ENCODE measurements around the gene FSTL3.
"Not testable (repeated sequence)": the region's sequence is repeated elsewhere in the genome, so short reads cannot be mapped to it uniquely, and the experiment has no call there.

GRCh38 chr19:702847-703246 lies 26.7 kb downstream of the FSTL3 start:
- TF ChIP-seq NFRKB (IDR thresholded peaks at IDR 0.05); SUZ12 (IDR thresholded peaks at IDR 0.05); FOXA1 (IDR thresholded peaks at IDR 0.05); BHLHE40 (IDR thresholded peaks at IDR 0.05; ENCODE audit: borderline replicate concordance); ARNT (IDR thresholded peaks at IDR 0.05); LEF1 (IDR thresholded peaks at IDR 0.05; ENCODE audit: borderline replicate concordance); L3MBTL2 (conservative IDR thresholded peaks at IDR 0.05); CTBP1 (IDR thresholded peaks at IDR 0.05; ENCODE audit: borderline replicate concordance): not testable (repeated sequence)

Data from HEK293T (cell line).